ENCODE measurements around the gene MVB12B. TPM values are rescaled to one million over a fixed set of nuclear protein-coding genes. Genes with fewer than 3 reads are reported as not detected.

MVB12B gene
- total and polyA plus RNA-seq, 2 of the 8 experiments (the other 6 are each of a cell fraction or from before 2014, with no cell fraction given) = 2.6 to 5.0 TPM

DNA sequence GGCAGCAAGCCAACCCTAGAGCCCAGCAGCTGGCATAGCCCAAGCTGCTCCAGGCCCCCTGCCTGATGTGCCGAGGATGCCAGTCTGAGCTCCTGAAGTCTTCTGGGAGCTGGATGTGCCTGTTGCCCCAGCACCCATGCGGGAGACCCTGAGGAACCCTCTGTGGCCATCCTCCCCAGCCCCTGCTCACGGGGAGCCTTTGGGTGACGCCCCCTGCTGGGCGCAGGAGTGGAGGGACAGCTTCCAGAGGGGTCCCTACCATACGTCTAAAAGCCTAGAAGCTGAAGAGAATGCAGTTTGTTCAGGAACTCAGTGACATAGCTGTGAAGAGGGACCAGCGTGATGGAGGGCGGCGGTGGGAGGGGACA is 33.1 kb upstream of the MVB12B start:
- Histone ChIP-seq H3K4me1 (replicated peaks in 1 of 4; ENCODE audit: control insufficient read depth in 3 of 4, insufficient read depth in 4 of 4, low read length in 3 of 4) (no peaks in the 10 kb centered on the region), H2BK15ac (ENCODE audit: low read length) (no peak overlapping the region), H3K4me3 (ENCODE audit: extremely low read depth in 1 of 4, insufficient read depth in 2 of 4, low read depth in 3 of 4, low read length in 4 of 4) (no peak overlapping the region), H3K4ac (replicated peaks; ENCODE audit: insufficient read length, low read depth, low read length) (no peak overlapping the region), H3K9me3 (ENCODE audit: insufficient read depth in 2 of 2, low read depth in 1 of 2, low read length in 1 of 2) (no peaks in the 10 kb centered on the region), H3K79me2 (ENCODE audit: control insufficient read depth in 1 of 2, insufficient read depth in 2 of 2, low read length in 2 of 2) (no peaks in the 10 kb centered on the region), H3K23me2 (ENCODE audit: low read depth, low read length) (no peaks in the 10 kb centered on the region), H4K8ac (ENCODE audit: extremely low read depth, insufficient read depth, low read length) (peak overlapping the region; percentile 45), H2AK5ac (ENCODE audit: low read depth, low read length) (no peak overlapping the region), H2BK5ac (ENCODE audit: low read depth, low read length) (no peak overlapping the region), H3K27me3 (replicated peaks in 1 of 4; ENCODE audit: control insufficient read depth in 3 of 4, extremely low read depth in 1 of 4, insufficient read depth in 3 of 4, low read length in 3 of 4) (no peaks in the 10 kb centered on the region; a peak in 1 of 7 replicates), H3K27ac (ENCODE audit: low read depth, low read length) (no peak overlapping the region), H3K9ac (replicated peaks in 1 of 4; ENCODE audit: extremely low read depth in 1 of 4, low read depth in 3 of 4, low read length in 3 of 4) (no peak overlapping the region), H3K18ac (ENCODE audit: extremely low read depth, low read length) (no peak overlapping the region), H3K79me1 (ENCODE audit: low read depth, low read length) (no peaks in the 10 kb centered on the region), H2BK120ac (replicated peaks; ENCODE audit: low read depth, low read length) (no peak overlapping the region), H4K91ac (replicated peaks; ENCODE audit: insufficient read length, low read length) (no peak overlapping the region), H3K56ac (replicated peaks; ENCODE audit: insufficient read length, low read depth, low read length) (no peak overlapping the region), H2BK12ac (ENCODE audit: low read depth, low read length) (no peak overlapping the region), H2BK20ac (ENCODE audit: low read length) (no peak overlapping the region), H4K20me1 (replicated peaks in 1 of 2; ENCODE audit: control insufficient read depth in 1 of 2, insufficient read depth in 2 of 2, low read length in 2 of 2) (no peaks in the 10 kb centered on the region), H4K5ac (ENCODE audit: insufficient read length, low read depth, low read length) (no peak overlapping the region), H3K4me2 (ENCODE audit: insufficient read depth in 1 of 2, low read depth in 2 of 2, low read length in 2 of 2) (no peak overlapping the region), H2AFZ (ENCODE audit: low read length) (no peak overlapping the region), H3K36me3 (ENCODE audit: control insufficient read depth in 2 of 4, insufficient read depth in 4 of 4, low read length in 3 of 4) (no peaks in the 10 kb centered on the region), H3K14ac (ENCODE audit: insufficient read length) (no peak overlapping the region), H3K23ac (ENCODE audit: insufficient read length) (no peak overlapping the region)
- ChIA-PET POLR2A (ENCODE audit: partially characterized antibody) (no interaction called here), CTCF (ENCODE audit: partially characterized antibody) (interaction anchor here (0.6 to 8.0 kb wide), 17 partner anchors 10 to 779 kb away, joined by 3 to 63 read pairs (median 4); no protein-coding TSS in a partner anchor)
- FAIRE-seq (no peak), DNase-seq (ENCODE audit: low read depth in 1 of 2, low spot score in 2 of 2) (no peak)
- 93% methylated on average over 6 of the region's 9 CpGs; no CpG with 5 or more reads in 1 of the 2 experiments for WGBS, 2 experiments (ENCODE audit: extremely low coverage in 1 of 2, insufficient coverage in 1 of 2, insufficient read length in 1 of 2, insufficient replicate concordance in 2 of 2, low coverage in 1 of 2, low lambda C conversion rate in 2 of 2, missing lambda C conversion rate in 1 of 2)
- peak; percentile 14 to 23; a peak in 1 of 4 replicates for TF ChIP-seq RAD21 (IDR thresholded peaks at IDR 0.05 in 1 of 2, conservative IDR thresholded peaks at IDR 0.05 in 1 of 2; ENCODE audit: low read depth in 2 of 2, low read length in 2 of 2)
- TF ChIP-seq, protein P1, sequence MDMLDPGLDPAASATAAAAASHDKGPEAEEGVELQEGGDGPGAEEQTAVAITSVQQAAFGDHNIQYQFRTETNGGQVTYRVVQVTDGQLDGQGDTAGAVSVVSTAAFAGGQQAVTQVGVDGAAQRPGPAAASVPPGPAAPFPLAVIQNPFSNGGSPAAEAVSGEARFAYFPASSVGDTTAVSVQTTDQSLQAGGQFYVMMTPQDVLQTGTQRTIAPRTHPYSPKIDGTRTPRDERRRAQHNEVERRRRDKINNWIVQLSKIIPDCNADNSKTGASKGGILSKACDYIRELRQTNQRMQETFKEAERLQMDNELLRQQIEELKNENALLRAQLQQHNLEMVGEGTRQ (IDR thresholded peaks at IDR 0.05; ENCODE audit: low read length) = no peak
- TF ChIP-seq RBBP5 (IDR thresholded peaks at IDR 0.05; ENCODE audit: borderline replicate concordance, low read depth, low read length) = no peak
- TF ChIP-seq SIX5 (IDR thresholded peaks at IDR 0.05; ENCODE audit: low read depth, low read length) = no peak
- no peak for TF ChIP-seq TAF7 (optimal IDR thresholded peaks at IDR 0.05; ENCODE audit: borderline replicate concordance, low read depth, low read length)
- no peak for TF ChIP-seq NRF1 (IDR thresholded peaks at IDR 0.05; ENCODE audit: low read depth, low read length)
- TF ChIP-seq RNF2 (IDR thresholded peaks at IDR 0.05; ENCODE audit: borderline replicate concordance, low read depth, low read length, missing control alignments, poor library complexity, severe bottlenecking) = no peak
- TF ChIP-seq, protein P2, sequence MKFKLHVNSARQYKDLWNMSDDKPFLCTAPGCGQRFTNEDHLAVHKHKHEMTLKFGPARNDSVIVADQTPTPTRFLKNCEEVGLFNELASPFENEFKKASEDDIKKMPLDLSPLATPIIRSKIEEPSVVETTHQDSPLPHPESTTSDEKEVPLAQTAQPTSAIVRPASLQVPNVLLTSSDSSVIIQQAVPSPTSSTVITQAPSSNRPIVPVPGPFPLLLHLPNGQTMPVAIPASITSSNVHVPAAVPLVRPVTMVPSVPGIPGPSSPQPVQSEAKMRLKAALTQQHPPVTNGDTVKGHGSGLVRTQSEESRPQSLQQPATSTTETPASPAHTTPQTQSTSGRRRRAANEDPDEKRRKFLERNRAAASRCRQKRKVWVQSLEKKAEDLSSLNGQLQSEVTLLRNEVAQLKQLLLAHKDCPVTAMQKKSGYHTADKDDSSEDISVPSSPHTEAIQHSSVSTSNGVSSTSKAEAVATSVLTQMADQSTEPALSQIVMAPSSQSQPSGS (IDR thresholded peaks at IDR 0.05; ENCODE audit: low read length) = no peak
- no peak for TF ChIP-seq JUND (IDR thresholded peaks at IDR 0.05; ENCODE audit: low read length)
